CD4-positive, alpha-beta T cell (primary cell): ENCODE measurements around the gene PEX10. TPM values are rescaled to one million over a fixed set of nuclear protein-coding genes. Genes with fewer than 3 reads are reported as not detected.

Experiments used
- ATAC-seq: fragments of 200-7000 bp; cut with Tn5 transposase; one replicate; pipeline ENCODE4 v1.10.0; 2022; ENCODE audit warnings: mild to moderate bottlenecking; ENCODE audit not compliant: poor library complexity
- CTCF ChIA-PET: fragments of 350-600 bp; sonication (Branson Sonifier 250); formaldehyde crosslinking; loops from one replicate; lab custom pipeline; 2021; ENCODE audit warnings: antibody characterized with exemption, inconsistent platforms; lab: Charles Lee
- POLR2A ChIA-PET: fragments of 350-600 bp; sonication (Branson Sonifier 250); formaldehyde crosslinking; loops from one replicate; lab custom pipeline; 2021; ENCODE audit warnings: antibody characterized with exemption, inconsistent platforms; lab: Charles Lee
- DNase-seq, 14 experiments: peaks; one replicate each; pipeline ENCODE4 v3.0.0-alpha.2; 2013 to 2020; ENCODE audit warnings: mixed read lengths in 2 of 14
- H3K27ac ChIP-seq, 2 donors: one replicate each; pipeline versions ENCODE4 v1.5.1 to v1.7.0; 2013; ENCODE audit warnings: low read length in 2 of 2, low read depth in 1 of 2, mild to moderate bottlenecking in 1 of 2
- H3K27me3 ChIP-seq, 2 experiments: 1 replicate in 1 of 2; 2 replicates in 1 of 2; pipeline versions ENCODE4 v1.6.1 to v1.7.0; 2013; ENCODE audit warnings: low read length in 2 of 2, control low read depth in 1 of 2, mild to moderate bottlenecking in 1 of 2, moderate library complexity in 1 of 2; ENCODE audit not compliant: insufficient read depth in 2 of 2, control insufficient read depth in 1 of 2
- H3K36me3 ChIP-seq: one replicate; pipeline ENCODE4 v1.6.1; 2013; ENCODE audit warnings: low read length, control low read depth; ENCODE audit not compliant: insufficient read depth
- H3K4me1 ChIP-seq: one replicate; pipeline ENCODE4 v1.6.1; 2013; ENCODE audit warnings: low read length, control low read depth; ENCODE audit not compliant: insufficient read depth
- H3K4me3 ChIP-seq: one replicate; pipeline ENCODE4 v1.5.1; 2013; ENCODE audit warnings: mild to moderate bottlenecking, low read length, moderate library complexity
- H3K9me3 ChIP-seq, 2 experiments: 1 replicate in 1 of 2; 2 replicates in 1 of 2; pipeline versions ENCODE4 v1.6.1 to v1.7.0; 2013; ENCODE audit warnings: low read length in 2 of 2, mild to moderate bottlenecking in 2 of 2, control low read depth in 1 of 2, moderate library complexity in 1 of 2; ENCODE audit not compliant: control insufficient read depth in 1 of 2, insufficient read depth in 1 of 2
- H3K27ac Mint-ChIP-seq: one replicate; pipeline ENCODE4 v1.8.0; 2020; ENCODE audit warnings: mixed read lengths
- H3K27me3 Mint-ChIP-seq: one replicate; pipeline ENCODE4 v1.8.0; 2021; ENCODE audit warnings: mixed read lengths
- H3K36me3 Mint-ChIP-seq: one replicate; pipeline ENCODE4 v1.8.0; 2021; ENCODE audit warnings: low read depth, mixed read lengths
- H3K4me1 Mint-ChIP-seq: one replicate; pipeline ENCODE4 v1.8.0; 2021; ENCODE audit warnings: low read depth, mixed read lengths
- H3K4me3 Mint-ChIP-seq: one replicate; pipeline ENCODE4 v1.8.0; 2020; ENCODE audit warnings: mild to moderate bottlenecking, mixed read lengths
- H3K9me3 Mint-ChIP-seq: one replicate; pipeline ENCODE4 v1.8.0; 2020; ENCODE audit warnings: mixed read lengths
- intact Hi-C, 2 experiments: fragments of 100-400 bp; cut with DNase I in 1 of 2; cut with micrococcal nuclease in 1 of 2; formaldehyde crosslinking; loops; one replicate each; pipeline versions ENCODE4 v1.15.1 to v1.9.0; 2023 to 2025; cut with DNase I, micrococcal nuclease
- total RNA-seq, 174 experiments: library from RNA in 2 of 174; stranded (reverse) in 2 of 174; gene quantifications; one replicate each; pipeline ENCODE4 v1.2.3 and lab custom pipeline; 2021 to 2026
- TF ChIP-seq, protein P1 (sequence below): fragments of 200-600 bp; IDR thresholded peaks from one replicate; pipeline ENCODE4 v1.8.0; 2022; ENCODE audit warnings: antibody characterized with exemption, mild to moderate bottlenecking

The PEX10 gene
- total RNA-seq, 2 experiments from 2014 or later: 12.0 to 12.5 TPM

DNA sequence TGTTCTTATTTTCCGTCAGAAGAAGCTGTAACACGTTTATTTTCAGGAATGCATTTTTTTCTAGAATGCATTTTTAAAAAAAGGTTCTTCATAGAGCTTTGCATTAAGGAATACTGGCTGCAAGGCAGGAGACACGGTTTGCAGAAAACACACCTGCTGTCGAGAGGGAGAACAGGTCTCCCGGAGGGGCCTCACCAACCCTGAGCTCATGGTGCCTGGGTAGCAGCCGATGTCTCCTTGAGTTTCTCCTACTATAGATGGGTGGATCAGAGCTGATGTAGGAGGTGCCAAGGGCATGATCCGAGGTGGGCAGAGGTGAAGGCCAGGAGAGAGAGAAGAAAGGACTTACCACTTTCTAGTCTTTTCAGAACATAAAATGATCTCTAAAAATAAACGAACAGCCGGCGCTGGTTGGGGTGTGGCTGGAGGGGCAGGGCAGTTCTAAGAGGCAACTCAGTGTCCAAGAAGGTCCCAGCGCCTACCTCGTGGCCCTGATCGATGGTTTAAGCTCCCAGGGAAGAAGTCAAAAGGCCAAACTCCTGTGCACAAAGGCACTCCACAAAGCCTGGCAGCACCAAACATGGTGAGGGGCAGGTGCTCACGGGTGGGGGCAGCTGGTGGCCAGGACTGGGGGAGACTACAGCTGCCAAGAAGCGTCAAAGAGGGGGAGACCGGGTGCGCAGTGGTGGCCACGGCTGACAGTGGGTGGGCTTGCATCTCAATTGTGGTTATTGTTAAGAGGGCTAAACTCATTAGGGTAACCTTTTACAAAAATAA, 33.2 kb downstream of the PEX10 start:
- H3K27ac ChIP-seq: no peak overlapping the region
- H3K4me1 ChIP-seq: peaks cover 13% of the 10 kb centered on the region
- TF ChIP-seq, protein P1, sequence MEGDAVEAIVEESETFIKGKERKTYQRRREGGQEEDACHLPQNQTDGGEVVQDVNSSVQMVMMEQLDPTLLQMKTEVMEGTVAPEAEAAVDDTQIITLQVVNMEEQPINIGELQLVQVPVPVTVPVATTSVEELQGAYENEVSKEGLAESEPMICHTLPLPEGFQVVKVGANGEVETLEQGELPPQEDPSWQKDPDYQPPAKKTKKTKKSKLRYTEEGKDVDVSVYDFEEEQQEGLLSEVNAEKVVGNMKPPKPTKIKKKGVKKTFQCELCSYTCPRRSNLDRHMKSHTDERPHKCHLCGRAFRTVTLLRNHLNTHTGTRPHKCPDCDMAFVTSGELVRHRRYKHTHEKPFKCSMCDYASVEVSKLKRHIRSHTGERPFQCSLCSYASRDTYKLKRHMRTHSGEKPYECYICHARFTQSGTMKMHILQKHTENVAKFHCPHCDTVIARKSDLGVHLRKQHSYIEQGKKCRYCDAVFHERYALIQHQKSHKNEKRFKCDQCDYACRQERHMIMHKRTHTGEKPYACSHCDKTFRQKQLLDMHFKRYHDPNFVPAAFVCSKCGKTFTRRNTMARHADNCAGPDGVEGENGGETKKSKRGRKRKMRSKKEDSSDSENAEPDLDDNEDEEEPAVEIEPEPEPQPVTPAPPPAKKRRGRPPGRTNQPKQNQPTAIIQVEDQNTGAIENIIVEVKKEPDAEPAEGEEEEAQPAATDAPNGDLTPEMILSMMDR: no peak
- Mint-ChIP-seq H3K27ac (no peak overlapping the region), H3K4me3 (no peak overlapping the region), H3K27me3 (no peaks in the 10 kb centered on the region), H3K4me1 (no peaks in the 10 kb centered on the region), H3K9me3 (no peaks in the 10 kb centered on the region), H3K36me3 (no peaks in the 10 kb centered on the region)
- no peaks in the 10 kb centered on the region for H3K27me3 ChIP-seq
- ATAC-seq: no peak
- CTCF ChIA-PET: interaction anchor here (1.4 kb wide), 1 partner anchor 184 kb away, joined by 5 read pairs; the partner anchor contains the start of gene FAAP20
- DNase-seq: no peak
- no peaks in the 10 kb centered on the region for H3K9me3 ChIP-seq
- no peaks in the 10 kb centered on the region for H3K36me3 ChIP-seq
- POLR2A ChIA-PET: interaction anchor here (1.5 kb wide), 1 partner anchor 184 kb away, joined by 4 read pairs; the partner anchor contains the start of gene FAAP20
- intact Hi-C loops: no loop called here
- no peak overlapping the region for H3K4me3 ChIP-seq

DNA sequence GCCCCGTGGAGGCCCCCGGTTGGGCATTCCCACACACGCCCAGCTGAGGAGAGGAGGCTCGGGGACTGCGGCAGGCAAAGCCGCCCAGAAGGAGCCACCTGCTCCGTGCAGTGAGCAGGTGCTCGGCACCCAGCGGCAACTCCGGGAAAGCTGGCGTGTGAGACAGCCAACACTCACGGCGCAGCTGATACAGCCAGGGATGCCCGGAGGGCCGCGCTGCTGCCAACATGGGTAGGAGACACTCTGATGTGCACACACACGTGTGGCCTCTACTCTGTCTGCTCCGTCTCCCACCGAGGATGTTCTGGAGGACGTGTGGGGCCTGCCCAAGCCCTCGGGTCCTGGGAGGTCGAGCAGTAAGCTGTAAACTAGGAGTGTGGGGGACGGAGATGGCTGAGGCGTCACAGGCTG, 33.9 kb downstream of the PEX10 start:
- Histone ChIP-seq H3K27me3 (no peaks in the 10 kb centered on the region), H3K27ac (no peak overlapping the region), H3K9me3 (no peaks in the 10 kb centered on the region), H3K36me3 (no peaks in the 10 kb centered on the region), H3K4me1 (peaks cover 13% of the 10 kb centered on the region), H3K4me3 (no peak overlapping the region)
- Mint-ChIP-seq H3K9me3 (no peaks in the 10 kb centered on the region), H3K27ac (no peak overlapping the region), H3K4me1 (no peaks in the 10 kb centered on the region), H3K27me3 (no peaks in the 10 kb centered on the region), H3K4me3 (no peak overlapping the region), H3K36me3 (no peaks in the 10 kb centered on the region)
- DNase-seq (no peak), ATAC-seq (no peak)
- TF ChIP-seq, protein P1: no peak
- CTCF ChIA-PET: interaction anchor here (1.4 kb wide), 1 partner anchor 183 kb away, joined by 5 read pairs; the partner anchor contains the start of gene FAAP20
- intact Hi-C loops: no loop called here
- POLR2A ChIA-PET: interaction anchor here (1.5 kb wide), 1 partner anchor 184 kb away, joined by 4 read pairs; the partner anchor contains the start of gene FAAP20

DNA sequence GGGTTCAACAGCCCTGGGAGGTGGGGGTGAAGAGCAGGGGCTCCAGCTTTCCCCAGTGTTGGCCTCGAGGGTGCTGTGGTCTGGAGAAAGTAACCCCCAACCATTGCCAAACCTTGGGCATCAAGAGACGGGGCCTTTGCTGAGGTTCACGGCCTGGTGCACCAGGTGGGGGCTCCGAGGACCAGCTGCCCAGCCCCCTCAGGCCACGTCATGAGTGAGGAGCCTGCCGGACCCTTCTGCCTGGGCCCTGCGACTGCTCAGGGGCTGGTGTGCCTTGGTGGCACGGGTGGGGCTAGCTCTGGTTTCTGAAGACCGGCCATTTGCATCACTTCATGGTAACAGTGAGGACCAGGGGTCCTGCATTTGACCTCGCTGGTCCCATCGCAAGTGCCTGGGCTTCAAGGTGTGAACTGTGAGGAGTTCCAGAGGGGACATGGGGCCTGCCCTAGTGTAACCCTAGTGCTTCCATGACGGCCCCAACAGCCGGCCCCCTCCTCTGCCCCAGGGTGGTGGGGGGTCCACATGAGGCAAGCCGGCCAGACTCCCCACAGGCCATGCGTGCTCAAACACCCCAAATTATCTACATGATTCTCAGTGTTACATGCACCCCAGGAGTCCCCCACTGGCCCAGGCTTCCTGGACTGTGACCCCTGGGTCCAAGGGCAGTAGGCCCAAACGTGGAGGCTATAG, 34.5 kb downstream of the PEX10 start:
- ATAC-seq (no peak), DNase-seq (no peak)
- peaks cover 13% of the 10 kb centered on the region for H3K4me1 ChIP-seq
- ChIA-PET POLR2A (no interaction called here), CTCF (interaction anchor here (1.2 kb wide), 1 partner anchor 183 kb away, joined by 3 read pairs; no protein-coding TSS in a partner anchor)
- TF ChIP-seq, protein P1: no peak
- no peaks in the 10 kb centered on the region for H3K9me3 ChIP-seq
- H3K27me3 ChIP-seq: no peaks in the 10 kb centered on the region
- no peak overlapping the region for H3K27ac ChIP-seq
- Mint-ChIP-seq H3K27me3 (no peaks in the 10 kb centered on the region), H3K9me3 (no peaks in the 10 kb centered on the region), H3K4me3 (no peak overlapping the region), H3K4me1 (no peaks in the 10 kb centered on the region), H3K36me3 (no peaks in the 10 kb centered on the region), H3K27ac (no peak overlapping the region)
- intact Hi-C loops: no loop called here
- no peak overlapping the region for H3K4me3 ChIP-seq
- H3K36me3 ChIP-seq: no peaks in the 10 kb centered on the region
